Right kidney (tissue), 1 donor: Measurements from ENCODE around the gene ANKRD65.
"Not testable (repeated sequence)": the region's sequence is repeated elsewhere in the genome, so short reads cannot be mapped to it uniquely, and the experiment has no call there.

Experiments
- DNase-seq: peaks from one replicate; pipeline ENCODE4 v3.0.0-alpha.2; 2016

Gene ANKRD65

DNA sequence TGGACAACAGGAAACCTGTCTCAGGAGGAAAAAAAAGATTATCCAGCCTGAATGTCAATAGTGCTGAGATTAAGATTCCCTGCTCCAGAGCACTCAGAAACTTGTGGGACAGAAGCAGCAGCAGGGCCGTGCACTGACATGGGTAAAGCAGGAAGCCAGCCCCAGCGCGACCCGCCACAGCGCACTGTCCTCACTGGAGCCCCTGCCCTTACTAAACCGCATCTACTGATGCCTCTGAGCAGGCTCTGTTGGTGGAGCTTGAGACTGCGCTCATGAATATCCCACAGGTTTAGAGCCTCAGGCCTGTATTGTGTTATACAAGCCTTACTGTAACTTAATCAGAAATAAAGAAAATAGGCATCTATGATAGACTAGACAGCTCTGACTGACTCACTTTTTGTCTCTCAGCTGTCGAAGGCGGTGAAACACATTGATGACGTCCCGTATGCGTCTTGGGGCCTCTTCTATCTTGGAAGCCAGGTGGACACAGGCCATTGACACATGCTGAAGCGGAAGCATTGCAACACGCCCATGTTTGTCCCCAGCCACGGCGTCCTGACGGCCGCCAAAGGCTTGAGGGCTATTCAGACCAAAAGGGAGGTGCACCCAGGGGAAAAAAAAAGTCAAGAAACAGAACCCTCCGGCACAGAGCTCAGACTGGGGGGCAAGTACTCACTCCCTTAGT, 23.1 kb downstream of the ANKRD65 start:
- no peak for DNase-seq

- DNase-seq: no peak
These were observed 25.9 kb downstream of the ANKRD65 start for GRCh38 chr1:1395166-1395565.

DNA sequence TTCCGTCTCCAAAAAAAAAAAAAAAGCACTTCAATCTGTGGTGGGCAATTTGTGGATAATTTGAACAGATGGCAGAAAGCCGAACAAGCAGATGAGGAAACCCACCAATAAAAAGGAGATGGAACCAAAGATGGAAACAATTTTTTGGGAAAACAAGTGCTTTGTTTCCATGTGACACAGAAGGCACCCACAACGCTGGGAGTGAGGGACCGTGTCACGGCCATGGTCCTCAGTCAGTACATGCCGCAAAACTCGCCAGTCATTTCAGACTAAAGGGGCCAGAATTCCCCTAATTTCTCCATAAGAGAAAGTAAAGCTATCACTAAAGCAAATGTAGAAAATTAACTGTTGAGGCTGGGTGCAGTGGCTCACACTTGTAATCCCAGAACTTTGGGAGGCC, 27.0 kb downstream of the ANKRD65 start:
- DNase-seq: no peak

- DNase-seq: no peak
These were observed 27.6 kb downstream of the ANKRD65 start for GRCh38 chr1:1393428-1393827.

- DNase-seq: no peak
These were observed 28.1 kb downstream of the ANKRD65 start for GRCh38 chr1:1393014-1393413.

- no peak for DNase-seq
These were observed 29.9 kb downstream of the ANKRD65 start for GRCh38 chr1:1391225-1391624.

- no peak for DNase-seq
These were observed 30.4 kb downstream of the ANKRD65 start for GRCh38 chr1:1390675-1391074.

- no peak for DNase-seq
These were observed 33.0 kb downstream of the ANKRD65 start for GRCh38 chr1:1388078-1388472.

- DNase-seq: no peak
These were observed 33.7 kb downstream of the ANKRD65 start for GRCh38 chr1:1387098-1388077.

DNA sequence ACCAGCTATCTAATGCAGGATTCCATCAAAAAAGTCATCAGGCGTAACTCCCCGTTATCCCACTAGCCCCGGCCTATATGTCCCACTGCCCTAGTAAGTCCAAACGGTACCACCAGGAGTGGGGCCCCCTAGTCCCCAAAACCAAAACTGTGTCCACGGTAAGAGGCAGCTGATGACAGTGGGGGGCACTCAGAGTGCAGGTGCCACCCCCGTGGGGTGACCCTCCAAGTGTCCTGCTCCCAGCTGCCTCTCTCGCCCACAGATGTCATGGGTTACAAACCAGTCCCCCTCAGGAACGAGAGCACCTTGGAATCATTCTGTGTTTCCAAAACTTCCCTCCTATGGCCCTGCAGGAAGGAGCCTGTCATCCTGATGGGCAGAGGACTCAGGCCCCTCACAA, 35.1 kb downstream of the ANKRD65 start:
- DNase-seq: no peak

- DNase-seq: not testable (repeated sequence)
These were observed 35.7 kb downstream of the ANKRD65 start for GRCh38 chr1:1385339-1385738.

GRCh38 chr1:1381294-1381693, 39.8 kb downstream of the ANKRD65 start:
- DNase-seq: no peak

- DNase-seq: no peak
These were observed 40.2 kb downstream of the ANKRD65 start for GRCh38 chr1:1380860-1381259.

DNA sequence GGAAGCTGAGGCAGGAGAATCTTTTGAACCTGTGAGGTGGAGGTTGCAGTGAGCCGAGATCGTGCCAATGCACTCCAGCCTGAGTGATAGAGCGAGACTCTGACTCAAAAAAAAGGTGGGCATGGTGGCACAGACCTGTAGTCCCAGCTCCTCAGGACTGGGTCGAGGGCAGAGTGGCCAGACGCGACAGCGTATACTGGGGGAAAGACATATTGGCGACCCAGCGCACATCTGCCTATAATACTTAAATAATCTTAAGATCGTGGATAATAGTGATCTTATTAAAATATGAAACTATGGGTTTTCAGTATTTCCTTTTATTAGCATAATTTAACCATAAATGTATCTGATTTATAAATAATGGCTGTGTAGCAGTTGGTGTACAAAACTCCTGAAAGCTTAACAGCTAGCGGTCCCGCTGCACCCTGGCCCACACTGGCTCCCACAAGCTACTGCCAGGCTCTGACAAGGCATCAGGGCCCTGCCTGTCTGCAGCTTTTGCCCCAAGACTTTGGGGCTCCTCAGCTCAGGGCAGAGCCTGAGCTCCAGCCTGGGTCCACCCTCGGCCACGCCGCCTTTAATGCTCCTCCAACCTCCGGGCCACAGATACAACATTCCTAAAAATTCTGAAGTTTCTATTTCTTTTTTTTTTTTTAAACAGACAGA, 43.4 kb downstream of the ANKRD65 start:
- DNase-seq: no peak

DNA sequence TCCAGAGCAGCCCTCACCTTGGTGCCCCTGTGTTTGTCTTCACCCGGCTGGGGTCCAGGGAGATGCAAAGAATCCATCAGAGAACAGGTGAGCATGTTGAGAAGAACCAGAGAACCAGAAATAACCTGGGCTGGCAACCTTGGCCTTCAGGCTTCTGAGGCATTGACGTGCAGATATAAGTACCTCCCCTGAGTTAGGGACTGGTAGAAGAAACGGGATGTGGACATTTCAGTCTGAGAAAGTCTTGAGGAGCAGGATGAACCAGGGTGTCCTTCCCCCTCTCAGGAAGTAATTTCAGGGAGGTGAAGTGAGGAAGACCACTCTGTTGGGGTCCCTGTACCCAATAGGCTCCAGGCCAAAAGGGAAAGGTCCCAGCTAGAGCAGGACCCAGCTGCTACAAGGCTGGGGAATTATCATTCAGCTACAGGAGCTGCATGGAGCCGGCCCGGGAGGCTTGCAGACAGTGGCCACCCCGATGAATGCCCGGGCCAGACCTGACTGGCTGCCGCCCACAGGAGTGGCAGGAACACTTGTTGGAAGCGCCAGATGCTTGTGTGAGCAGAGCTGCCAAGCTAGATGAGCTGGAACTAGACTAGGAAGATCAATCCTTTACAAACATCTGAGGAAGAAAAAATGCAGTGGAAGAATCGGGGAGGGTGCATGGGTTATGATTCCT, 44.4 kb downstream of the ANKRD65 start:
- no peak for DNase-seq

DNA sequence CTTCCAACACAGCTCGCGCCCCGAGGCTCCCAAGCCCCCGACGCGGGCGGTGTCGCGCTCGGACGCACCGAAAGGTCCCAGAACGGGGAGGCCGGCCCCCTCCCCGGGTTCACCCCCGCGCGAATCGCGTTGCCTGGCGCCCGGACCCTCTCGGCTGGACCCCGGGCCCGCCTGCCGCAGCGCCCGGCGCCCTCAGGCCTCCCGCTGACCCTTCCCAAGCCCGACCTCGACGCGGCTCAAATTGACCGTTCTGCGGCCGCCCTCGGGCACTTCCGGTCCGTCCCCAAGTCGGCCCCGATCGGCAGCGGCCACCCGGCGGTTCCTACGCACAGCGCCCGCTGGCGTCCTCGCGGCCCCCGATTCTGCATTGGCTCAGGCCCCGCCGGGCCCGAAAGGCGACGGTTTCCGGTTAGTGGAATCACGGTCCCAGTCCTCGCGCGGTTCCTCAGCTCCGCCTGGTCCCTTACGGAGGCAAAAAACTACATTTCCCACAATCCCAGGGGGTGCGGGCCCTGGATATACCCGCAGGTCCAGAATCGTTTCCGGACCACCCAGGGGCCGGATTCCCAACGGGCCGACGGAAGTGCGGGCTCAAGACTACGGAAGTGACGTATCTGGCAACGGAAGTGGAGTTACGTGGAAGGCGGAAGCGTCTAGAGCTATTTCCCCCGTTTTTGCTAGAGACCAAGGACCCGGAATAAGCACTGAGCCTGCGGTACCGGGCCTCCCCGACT, 46.0 kb downstream of the ANKRD65 start, which contains the start of gene AURKAIP1:
AURKAIP1 (minus strand) TSS at position 279 of the 734 bp plus-strand sequence. CDS start 451 bp downstream, outside the sequence.
- DNase-seq: peak; percentile 92

GRCh38 chr1:1374589-1374928, 46.5 kb downstream of the ANKRD65 start:
- no peak for DNase-seq

- DNase-seq: peak; percentile 19
These were observed 47.1 kb downstream of the ANKRD65 start for GRCh38 chr1:1373815-1374588.

DNA sequence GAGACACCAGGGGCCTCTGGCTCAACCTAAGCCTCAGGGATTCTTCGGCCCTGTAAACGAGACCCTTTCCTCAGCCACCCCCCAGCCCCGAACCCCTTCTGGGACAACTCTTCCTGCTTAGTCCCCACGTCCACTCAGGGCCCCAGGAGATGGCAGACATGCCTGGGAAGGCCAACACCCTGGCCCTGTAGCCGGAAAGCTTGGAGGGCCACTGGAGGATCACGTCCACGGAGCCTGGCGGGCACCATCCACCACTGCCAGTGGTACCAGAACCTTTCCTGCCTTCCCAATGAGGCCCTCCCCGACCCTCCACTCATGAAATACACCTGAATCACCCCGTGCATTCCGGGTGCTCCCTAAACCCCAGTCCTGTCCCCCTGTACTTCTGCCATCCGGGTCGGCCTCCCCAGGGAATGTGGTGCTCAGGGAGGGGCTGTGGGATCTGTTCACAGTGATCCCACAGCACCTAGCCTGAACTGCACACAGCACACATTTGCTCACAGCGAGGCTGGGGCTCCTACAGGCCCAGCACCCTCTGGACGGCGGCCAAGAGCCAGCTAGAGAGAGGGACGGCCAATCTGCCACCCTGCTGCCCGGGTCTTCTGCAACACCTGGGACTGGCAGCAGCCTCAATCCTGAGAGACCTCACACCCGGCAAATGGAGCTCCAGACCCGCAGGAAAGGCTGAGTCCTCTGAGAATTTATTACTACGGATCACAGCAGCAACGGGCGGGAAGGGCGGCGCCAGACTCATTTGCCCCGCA, 47.8 kb downstream of the ANKRD65 start:
- no peak for DNase-seq
